Measurements from ENCODE around the gene UBE3A.

UBE3A gene

GRCh38 chr15:25327686-25328085, 111.1 kb downstream of the UBE3A start:
- no peak for DNase-seq

- no peak for DNase-seq
Measured at GRCh38 chr15:25325187-25325586, 113.6 kb downstream of the UBE3A start.

GRCh38 chr15:25323420-25323819, 115.4 kb downstream of the UBE3A start:
- no peak for DNase-seq

GRCh38 chr15:25287823-25288222, 151.0 kb downstream of the UBE3A start:
- no peak for DNase-seq

Measured in hippocampal formation (tissue), 2 donors.